SK-N-MC (cell line): ENCODE results near the gene MTG2.

Experiments
- EZH2 ChIP-seq: fragments of 200-600 bp; sonication (generic); IDR thresholded peaks from one replicate; pipeline ENCODE4 v1.6.1; 2017; ENCODE audit warnings: antibody characterized with exemption
- POLR2AphosphoS5 ChIP-seq: IDR thresholded peaks from 2 replicates; pipeline ENCODE4 v1.6.1; 2012; ENCODE audit warnings: mild to moderate bottlenecking, low read depth, low read length, borderline replicate concordance

DNA sequence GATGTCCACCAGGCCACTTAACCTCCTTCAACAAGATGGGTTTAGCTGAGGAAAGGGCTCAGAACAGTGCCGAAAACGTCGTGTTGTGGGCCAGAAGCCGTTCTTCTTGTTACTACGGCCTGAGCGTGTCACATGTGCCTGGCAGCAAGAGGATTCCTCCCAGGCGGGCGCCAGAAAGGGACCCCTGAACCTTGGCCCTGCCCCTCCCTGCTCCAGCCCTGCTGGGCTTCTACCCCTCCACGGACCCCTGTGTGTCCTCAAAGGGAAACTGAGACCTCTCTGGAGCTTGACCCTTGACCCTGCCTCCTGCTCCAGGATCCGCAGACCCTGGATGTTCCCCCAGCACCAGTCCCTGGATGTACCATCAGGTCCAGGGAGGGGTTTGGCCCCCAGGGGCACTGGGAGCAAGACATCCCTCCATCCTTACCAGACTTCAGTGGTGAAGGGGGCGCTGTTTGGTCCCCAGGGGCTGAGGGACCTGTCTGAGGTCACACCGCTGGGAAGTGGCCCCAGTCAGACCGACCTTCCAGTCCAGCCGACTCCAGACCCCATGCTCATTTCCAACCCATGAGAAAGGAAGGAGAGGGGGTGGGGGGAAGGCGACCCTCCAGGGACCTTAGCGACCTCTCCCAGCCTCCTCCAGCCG lies 27.1 kb downstream of the MTG2 start:
- TF ChIP-seq POLR2AphosphoS5 (no peak), EZH2 (no peak)
